B cell (primary cell): ENCODE measurements around the gene CCDC93. TPM values are rescaled to one million over a fixed set of nuclear protein-coding genes. Genes with fewer than 3 reads are reported as not detected.
"Not testable (repeated sequence)": the region's sequence is repeated elsewhere in the genome, so short reads cannot be mapped to it uniquely, and the experiment has no call there.

Experiments used
- ATAC-seq: fragments of 200-7000 bp; cut with Tn5 transposase; one replicate; pipeline ENCODE4 v1.10.0; 2021; ENCODE audit warnings: low read depth, mild to moderate bottlenecking, moderate number of reproducible peaks, moderate library complexity
- CTCF ChIA-PET: fragments of 350-600 bp; sonication (Branson Sonifier 250); formaldehyde crosslinking; loops from one replicate; lab custom pipeline; 2021; ENCODE audit warnings: antibody characterized with exemption, inconsistent platforms; lab: Charles Lee
- POLR2A ChIA-PET: fragments of 350-600 bp; sonication (Branson Sonifier 250); formaldehyde crosslinking; loops from one replicate; lab custom pipeline; 2021; ENCODE audit warnings: antibody characterized with exemption; lab: Charles Lee
- DNase-seq: peaks from one replicate; pipeline ENCODE4 v3.0.0; 2013
- H2AFZ ChIP-seq: 2 replicates; pipeline ENCODE4 v1.6.1; 2012; ENCODE audit warnings: mild to moderate bottlenecking, low read depth, low read length; ENCODE audit not compliant: insufficient read depth, poor library complexity, severe bottlenecking
- H3K27ac ChIP-seq, 2 donors: 1 replicate in 1 of 2; 2 replicates in 1 of 2; pipeline ENCODE4 v1.5.1; 2012 to 2013; ENCODE audit warnings: low read length in 2 of 2, mild to moderate bottlenecking in 2 of 2, moderate library complexity in 1 of 2
- H3K27me3 ChIP-seq, 4 experiments: fragments of 200-600 bp in 1 of 4; sonication (generic) in 1 of 4; replicated peaks in 1 of 4; 1 replicate in 2 of 4; 2 replicates in 2 of 4; pipeline versions ENCODE4 v1.6.1 to v1.7.0; 2013 to 2016; ENCODE audit warnings: low read length in 3 of 4, mild to moderate bottlenecking in 2 of 4, mixed read lengths in 1 of 4, moderate library complexity in 1 of 4; ENCODE audit not compliant: insufficient read depth in 4 of 4, control insufficient read depth in 3 of 4; ENCODE audit errors: control extremely low read depth in 1 of 4
- H3K36me3 ChIP-seq, 2 experiments: replicated peaks in 1 of 2; 1 replicate in 1 of 2; 2 replicates in 1 of 2; pipeline versions ENCODE4 v1.6.1 to v1.7.1; 2013; ENCODE audit warnings: low read length in 1 of 2; ENCODE audit not compliant: insufficient read depth in 2 of 2, control insufficient read depth in 1 of 2; ENCODE audit errors: control extremely low read depth in 1 of 2, extremely low read depth in 1 of 2
- H3K4me1 ChIP-seq, 2 donors: fragments of 200-600 bp in 1 of 2; sonication (generic) in 1 of 2; 1 replicate in 1 of 2; 2 replicates in 1 of 2; pipeline versions ENCODE4 v1.5.1 to v1.6.1; 2013 to 2017; ENCODE audit warnings: low read length in 2 of 2; ENCODE audit not compliant: control insufficient read depth in 2 of 2, insufficient read depth in 2 of 2
- H3K4me2 ChIP-seq: replicated peaks from 2 replicates; pipeline ENCODE3; 2012; ENCODE audit warnings: mild to moderate bottlenecking, low read depth, low read length; ENCODE audit not compliant: poor library complexity, severe bottlenecking
- H3K4me3 ChIP-seq, 5 experiments: fragments of 200-600 bp in 1 of 5; sonication (generic) in 1 of 5; 1 replicate in 3 of 5; 2 replicates in 2 of 5; pipeline versions ENCODE4 v1.5.1 to v1.7.0; 2011 to 2016; ENCODE audit warnings: low read length in 4 of 5, mild to moderate bottlenecking in 4 of 5, low read depth in 2 of 5, control low read depth in 1 of 5, moderate library complexity in 1 of 5; ENCODE audit not compliant: insufficient read depth in 1 of 5; ENCODE audit errors: control extremely low read depth in 1 of 5, extremely low read depth in 1 of 5
- H3K79me2 ChIP-seq: fragments of 200-600 bp; sonication (generic); one replicate; pipeline ENCODE4 v1.6.0; 2016; ENCODE audit warnings: low read length; ENCODE audit not compliant: control insufficient read depth, insufficient read depth
- H3K9ac ChIP-seq: fragments of 200-600 bp; sonication (generic); 2 replicates; pipeline ENCODE4 v1.6.1; 2017; ENCODE audit warnings: mild to moderate bottlenecking, low read length, moderate library complexity
- H3K9me3 ChIP-seq, 3 donors: one replicate each; pipeline versions ENCODE4 v1.6.1 to v1.7.1; 2013; ENCODE audit warnings: low read length in 2 of 3; ENCODE audit not compliant: control insufficient read depth in 2 of 3, insufficient read depth in 1 of 3; ENCODE audit errors: control extremely low read depth in 1 of 3
- H4K20me1 ChIP-seq: 2 replicates; pipeline ENCODE4 v1.6.0; 2012; ENCODE audit warnings: mild to moderate bottlenecking, low read length; ENCODE audit not compliant: insufficient read depth, control insufficient read depth, poor library complexity, severe bottlenecking
- H3K27ac Mint-ChIP-seq: one replicate; pipeline ENCODE4 v1.8.0; 2021; ENCODE audit warnings: mixed read lengths
- H3K27me3 Mint-ChIP-seq: one replicate; pipeline ENCODE4 v1.8.0; 2021; ENCODE audit warnings: mixed read lengths
- H3K4me1 Mint-ChIP-seq: one replicate; pipeline ENCODE4 v1.8.0; 2021; ENCODE audit warnings: mixed read lengths
- H3K4me3 Mint-ChIP-seq: one replicate; pipeline ENCODE4 v1.8.0; 2021; ENCODE audit warnings: mixed read lengths
- H3K9me3 Mint-ChIP-seq: one replicate; pipeline ENCODE4 v1.8.0; 2022; ENCODE audit warnings: mixed read lengths; ENCODE audit not compliant: insufficient read depth
- EZH2 ChIP-seq: IDR thresholded peaks from 2 replicates; pipeline ENCODE4 v1.6.1; 2012; ENCODE audit warnings: borderline replicate concordance, low read depth, mild to moderate bottlenecking, moderate library complexity, low read length; ENCODE audit not compliant: insufficient read depth, poor library complexity, severe bottlenecking
- WGBS: methylation state at CpG from one replicate; pipeline ENCODE4 v1.1.5; 2013; ENCODE audit warnings: missing lambda C conversion rate; ENCODE audit not compliant: insufficient coverage; 5-methylcytosine and 5-hydroxymethylcytosine counted together
- intact Hi-C: fragments of 100-400 bp; cut with micrococcal nuclease; formaldehyde crosslinking; loops from one replicate; pipeline ENCODE4 v1.10.0; 2022
- polyA plus RNA-seq: library from polyadenylated mRNA; depleted of rRNA; stranded (reverse); fragments of >200 nt; gene quantifications from 2 replicates; pipeline ENCODE4 v1.2.3, GENCODE V29; 2012
- total RNA-seq, 2 donors: library from RNA; stranded (reverse); fragments of 120-200 nt in 1 of 2; gene quantifications; 1 replicate in 1 of 2; 2 replicates in 1 of 2; pipeline versions ENCODE4 v1.2.3 to v1.2.4, GENCODE V29; 2013 to 2022
- TF ChIP-seq, protein P1 (sequence below): fragments of 200-600 bp; IDR thresholded peaks from one replicate; pipeline ENCODE4 v1.8.0; 2022; ENCODE audit warnings: antibody characterized with exemption, mild to moderate bottlenecking

CCDC93 gene
- total and polyA plus RNA-seq, 2 donors (not counting 1 experiment from before 2014, with no cell fraction given), result 17.5 to 79.6 TPM

DNA sequence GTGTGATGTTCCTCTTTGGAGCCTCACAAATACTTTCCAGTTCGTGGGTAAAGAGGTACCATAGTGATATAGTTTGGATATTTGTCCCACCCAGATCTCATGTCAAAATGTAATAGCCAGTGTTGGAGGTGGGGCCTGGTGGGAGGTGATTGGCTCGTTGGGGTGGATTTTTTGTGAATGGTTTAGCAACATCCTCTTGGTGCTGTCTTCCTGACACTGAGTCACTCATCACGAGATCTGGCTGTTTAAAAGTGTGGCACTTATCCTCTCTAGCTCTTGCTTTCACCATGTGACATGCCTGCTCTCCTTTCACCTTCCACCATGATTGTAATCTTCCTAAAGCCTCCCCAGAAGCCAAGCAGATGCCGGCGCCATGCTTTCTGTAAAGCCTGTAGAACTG, 3.0 kb upstream of the CCDC93 start:
- Histone ChIP-seq H3K79me2 (peaks cover 30% of the 10 kb centered on the region), H3K27ac (no peak overlapping the region), H3K4me3 (no peak overlapping the region), H3K4me1 (peaks cover 13 to 20% of the 10 kb centered on the region in 2 donors), H3K4me2 (no peak overlapping the region), H3K27me3 (peaks cover 0 to 9% (median 0%) of the 10 kb centered on the region in 4 experiments), H3K9me3 (no peaks in the 10 kb centered on the region), H3K9ac (no peak overlapping the region), H3K36me3 (no peaks in the 10 kb centered on the region), H4K20me1 (peaks cover 7% of the 10 kb centered on the region), H2AFZ (no peak overlapping the region)
- intact Hi-C loops, result no loop called here
- no peak overlapping the region for H3K4me3 Mint-ChIP-seq
- H3K4me1 Mint-ChIP-seq, result peaks cover 20% of the 10 kb centered on the region
- TF ChIP-seq, protein P1, sequence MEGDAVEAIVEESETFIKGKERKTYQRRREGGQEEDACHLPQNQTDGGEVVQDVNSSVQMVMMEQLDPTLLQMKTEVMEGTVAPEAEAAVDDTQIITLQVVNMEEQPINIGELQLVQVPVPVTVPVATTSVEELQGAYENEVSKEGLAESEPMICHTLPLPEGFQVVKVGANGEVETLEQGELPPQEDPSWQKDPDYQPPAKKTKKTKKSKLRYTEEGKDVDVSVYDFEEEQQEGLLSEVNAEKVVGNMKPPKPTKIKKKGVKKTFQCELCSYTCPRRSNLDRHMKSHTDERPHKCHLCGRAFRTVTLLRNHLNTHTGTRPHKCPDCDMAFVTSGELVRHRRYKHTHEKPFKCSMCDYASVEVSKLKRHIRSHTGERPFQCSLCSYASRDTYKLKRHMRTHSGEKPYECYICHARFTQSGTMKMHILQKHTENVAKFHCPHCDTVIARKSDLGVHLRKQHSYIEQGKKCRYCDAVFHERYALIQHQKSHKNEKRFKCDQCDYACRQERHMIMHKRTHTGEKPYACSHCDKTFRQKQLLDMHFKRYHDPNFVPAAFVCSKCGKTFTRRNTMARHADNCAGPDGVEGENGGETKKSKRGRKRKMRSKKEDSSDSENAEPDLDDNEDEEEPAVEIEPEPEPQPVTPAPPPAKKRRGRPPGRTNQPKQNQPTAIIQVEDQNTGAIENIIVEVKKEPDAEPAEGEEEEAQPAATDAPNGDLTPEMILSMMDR, result no peak
- no peak for TF ChIP-seq EZH2
- ChIA-PET POLR2A (no interaction called here), CTCF (interaction anchor here (1.2 to 2.1 kb wide), 3 partner anchors 13 to 39 kb away, joined by 5 to 9 read pairs (median 6); no protein-coding TSS in a partner anchor)
- H3K27ac Mint-ChIP-seq, result no peak overlapping the region
- WGBS, result 92% methylated on average over 2 of the region's 5 CpGs
- no peak for ATAC-seq
- H3K27me3 Mint-ChIP-seq, result peaks cover 13% of the 10 kb centered on the region
- no peaks in the 10 kb centered on the region for H3K9me3 Mint-ChIP-seq
- no peak for DNase-seq

DNA sequence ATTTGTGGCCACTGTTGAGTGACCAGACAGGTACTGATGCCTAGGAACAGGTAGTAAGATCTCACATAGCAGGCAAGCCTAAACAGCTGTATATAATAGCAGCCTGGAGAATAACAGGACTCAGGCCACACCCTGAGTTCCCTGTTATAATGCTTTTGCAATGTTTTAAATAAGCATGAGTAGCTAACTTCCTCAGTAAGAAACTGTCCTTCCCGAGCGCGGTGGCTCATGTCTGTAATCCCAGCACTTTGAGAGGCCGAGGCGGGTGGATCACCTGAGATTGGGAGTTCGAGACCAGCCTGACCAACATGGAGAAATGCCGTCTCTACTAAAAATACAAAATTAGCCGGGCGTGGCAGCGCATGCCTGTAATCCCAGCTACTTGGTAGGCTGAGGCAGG, 1.9 kb upstream of the CCDC93 start:
- H3K27ac ChIP-seq, H3K9ac ChIP-seq, H3K4me2 ChIP-seq, H3K9me3 ChIP-seq, DNase-seq, ATAC-seq, H3K9me3 Mint-ChIP-seq, H3K27me3 Mint-ChIP-seq, H2AFZ ChIP-seq, H3K36me3 ChIP-seq, H3K27ac Mint-ChIP-seq, H3K27me3 ChIP-seq, POLR2A ChIA-PET, H3K4me3 ChIP-seq: not testable (repeated sequence)
- CTCF ChIA-PET, result interaction anchor here (0.9 to 3.1 kb wide), 4 partner anchors 12 to 50 kb away, joined by 3 to 33 read pairs (median 18); no protein-coding TSS in a partner anchor
- 82% methylated on average over 4 of the region's 10 CpGs for WGBS
- peak overlapping the region; percentile 0 for H3K4me3 Mint-ChIP-seq
- intact Hi-C loops, result loop anchor here (2.0 kb wide), 1 partner anchor 15 kb away; no protein-coding TSS in a partner anchor
- Histone ChIP-seq H3K79me2 (peaks cover 41% of the 10 kb centered on the region), H4K20me1 (peaks cover 17% of the 10 kb centered on the region), H3K4me1 (peaks cover 17 to 24% of the 10 kb centered on the region in 2 donors)
- peaks cover 27% of the 10 kb centered on the region for H3K4me1 Mint-ChIP-seq
